ENCODE measurements around the gene IL31.

The IL31 gene

GRCh38 chr12:122152754-122153153 lies 21.3 kb downstream of the IL31 start:
- TF ChIP-seq CTCF (IDR thresholded peaks at IDR 0.05; ENCODE audit: low read depth, low read length): no peak
- Histone ChIP-seq H3K4me3 (ENCODE audit: low read depth, low read length) (no peak overlapping the region), H3K4me1 (peaks cover 8% of the 10 kb centered on the region), H3K36me3 (no peaks in the 10 kb centered on the region), H3K27me3 (no peaks in the 10 kb centered on the region), H3K9me3 (no peaks in the 10 kb centered on the region)
- DNase-seq: no peak

GRCh38 chr12:122150127-122150681 lies 23.8 kb downstream of the IL31 start:
- no peak for TF ChIP-seq CTCF (IDR thresholded peaks at IDR 0.05; ENCODE audit: low read depth, low read length)
- Histone ChIP-seq H3K4me3 (ENCODE audit: low read depth, low read length) (no peak overlapping the region), H3K27me3 (no peaks in the 10 kb centered on the region), H3K36me3 (no peaks in the 10 kb centered on the region), H3K4me1 (peaks cover 8% of the 10 kb centered on the region), H3K9me3 (no peaks in the 10 kb centered on the region)
- no peak for DNase-seq

GRCh38 chr12:122148657-122149056 lies 25.4 kb downstream of the IL31 start:
- H3K4me1 ChIP-seq: peaks cover 8% of the 10 kb centered on the region
- no peak for TF ChIP-seq CTCF (IDR thresholded peaks at IDR 0.05; ENCODE audit: low read depth, low read length)

GRCh38 chr12:122147514-122148290 lies 26.3 kb downstream of the IL31 start:
- no peak for DNase-seq
- H3K4me1 ChIP-seq: peaks cover 8% of the 10 kb centered on the region
- no peaks in the 10 kb centered on the region for H3K27me3 ChIP-seq
- peaks cover 1% of the 10 kb centered on the region; the same call in 1 of the 2 replicates for H3K9me3 ChIP-seq
- peaks cover 13% of the 10 kb centered on the region for H3K36me3 ChIP-seq
- no peak for TF ChIP-seq CTCF (IDR thresholded peaks at IDR 0.05; ENCODE audit: low read depth, low read length)
- no peak overlapping the region for H3K4me3 ChIP-seq (ENCODE audit: low read depth, low read length)

More at GRCh38 chr12:122148657-122149056, 25.4 kb downstream of the IL31 start:
- Histone ChIP-seq H3K27me3 (no peaks in the 10 kb centered on the region), H3K9me3 (no peaks in the 10 kb centered on the region), H3K4me3 (ENCODE audit: low read depth, low read length) (no peak overlapping the region), H3K36me3 (peaks cover 3% of the 10 kb centered on the region)
- DNase-seq: no peak

GRCh38 chr12:122145505-122146330 lies 28.3 kb downstream of the IL31 start:
- no peak overlapping the region for H3K4me3 ChIP-seq (ENCODE audit: low read depth, low read length)
- H3K36me3 ChIP-seq: peaks cover 32% of the 10 kb centered on the region
- no peak for TF ChIP-seq CTCF (IDR thresholded peaks at IDR 0.05; ENCODE audit: low read depth, low read length)
- H3K9me3 ChIP-seq: peaks cover 6% of the 10 kb centered on the region; the same call in 1 of the 2 replicates
- DNase-seq: no peak
- H3K27me3 ChIP-seq: no peaks in the 10 kb centered on the region
- peaks cover 8% of the 10 kb centered on the region for H3K4me1 ChIP-seq
